OCI-LY7 (cell line): ENCODE data around the gene FHIT. TPM values are rescaled to one million over a fixed set of nuclear protein-coding genes. Genes with fewer than 3 reads are reported as not detected.

Experiments
- BruUV-seq: library from RNA; stranded (reverse); fragments of 400-500 nt; replicated peaks from 2 replicates; lab custom pipeline; 2021; lab: Mats Ljungman, UMichigan
- CTCF ChIA-PET: fragments of 300-600 bp; sonication (Branson Sonifier 250); formaldehyde crosslinking; loops from one replicate; lab custom pipeline; 2022; ENCODE audit warnings: antibody characterized with exemption; ENCODE audit not compliant: unreplicated experiment; lab: Charles Lee
- POLR2A ChIA-PET: fragments of 300-600 bp; sonication (Branson Sonifier 250); formaldehyde crosslinking; loops from one replicate; lab custom pipeline; 2022; ENCODE audit warnings: antibody characterized with exemption; lab: Charles Lee
- DNase-seq: peaks from one replicate; pipeline ENCODE4 v3.0.0-alpha.2; 2015; ENCODE audit warnings: low spot score
- H2AFZ ChIP-seq: fragments of 200-600 bp; sonication (generic), shearing (Covaris generic); 2 replicates; pipeline ENCODE4 v1.6.1; 2014; ENCODE audit warnings: mild to moderate bottlenecking, antibody characterized with exemption, low read length, moderate library complexity
- H3K27ac ChIP-seq: fragments of 200-600 bp; sonication (generic); 2 replicates; pipeline ENCODE4 v1.5.1; 2014; ENCODE audit warnings: mixed run types, low read depth, mild to moderate bottlenecking, moderate library complexity, low read length, inconsistent platforms; ENCODE audit not compliant: poor library complexity, severe bottlenecking
- H3K36me3 ChIP-seq: fragments of 200-600 bp; sonication (generic); 2 replicates; pipeline ENCODE4 v1.6.1; 2014; ENCODE audit warnings: mild to moderate bottlenecking, antibody characterized with exemption, low read length, moderate library complexity, mixed read lengths; ENCODE audit not compliant: insufficient read depth
- H3K4me1 ChIP-seq: fragments of 200-600 bp; sonication (generic); 2 replicates; pipeline ENCODE4 v1.5.1; 2014; ENCODE audit warnings: mild to moderate bottlenecking, low read length; ENCODE audit not compliant: insufficient read depth, poor library complexity, severe bottlenecking
- H3K4me2 ChIP-seq: fragments of 200-600 bp; sonication (generic); 2 replicates; pipeline ENCODE4 v1.6.1; 2014; ENCODE audit warnings: mild to moderate bottlenecking, low read length
- H3K4me3 ChIP-seq: fragments of 200-600 bp; sonication (generic); 2 replicates; pipeline ENCODE4 v1.5.1; 2014; ENCODE audit warnings: mild to moderate bottlenecking, low read depth, low read length; ENCODE audit not compliant: poor library complexity, severe bottlenecking
- H3K79me2 ChIP-seq: fragments of 200-600 bp; sonication (generic); 2 replicates; pipeline ENCODE4 v1.6.1; 2016; ENCODE audit warnings: low read depth, mild to moderate bottlenecking, low read length, moderate library complexity, mixed read lengths; ENCODE audit not compliant: insufficient read depth
- H3K9me2 ChIP-seq: fragments of 200-600 bp; sonication (generic); 2 replicates; pipeline ENCODE4 v1.6.1; 2016; ENCODE audit warnings: mild to moderate bottlenecking, low read length, mixed read lengths; ENCODE audit not compliant: insufficient read depth
- H3K9me3 ChIP-seq: fragments of 200-600 bp; sonication (generic); 2 replicates; pipeline ENCODE4 v1.6.1; 2014; ENCODE audit warnings: mild to moderate bottlenecking, mixed run types, low read length, mixed read lengths
- H4K20me1 ChIP-seq: fragments of 200-600 bp; sonication (generic); 2 replicates; pipeline ENCODE4 v1.6.1; 2014; ENCODE audit warnings: mild to moderate bottlenecking, antibody characterized with exemption, low read length, moderate library complexity, mixed read lengths; ENCODE audit not compliant: insufficient read depth
- EZH2phosphoT487 ChIP-seq: fragments of 200-600 bp; sonication (generic); IDR thresholded peaks from 2 replicates; pipeline ENCODE4 v1.6.1; 2018; ENCODE audit warnings: low read depth, borderline replicate concordance, mild to moderate bottlenecking, mixed run types, antibody characterized with exemption, low read length, moderate library complexity, mixed read lengths
- intact Hi-C: fragments of 100-400 bp; cut with micrococcal nuclease; formaldehyde crosslinking; loops from one replicate; pipeline ENCODE4 v1.10.0; 2022; ENCODE audit not compliant: unreplicated experiment
- total RNA-seq, 2 experiments: library from RNA; depleted of rRNA in 1 of 2; stranded (reverse); fragments of >200 nt in 1 of 2; shearing (Covaris generic) in 1 of 2; gene quantifications; 2 replicates each; pipeline ENCODE4 v1.2.3, GENCODE V29; 2014 to 2022
- TF ChIP-seq, protein P1 (sequence below): fragments of 200-600 bp; sonication (generic); conservative IDR thresholded peaks from 2 replicates; pipeline ENCODE4 v1.5.1; 2014; ENCODE audit warnings: mild to moderate bottlenecking, antibody characterized with exemption, low read length, moderate library complexity, mixed read lengths

The FHIT gene
- total RNA-seq, 2 experiments from 2014 or later: 5.0 to 10.9 TPM

DNA sequence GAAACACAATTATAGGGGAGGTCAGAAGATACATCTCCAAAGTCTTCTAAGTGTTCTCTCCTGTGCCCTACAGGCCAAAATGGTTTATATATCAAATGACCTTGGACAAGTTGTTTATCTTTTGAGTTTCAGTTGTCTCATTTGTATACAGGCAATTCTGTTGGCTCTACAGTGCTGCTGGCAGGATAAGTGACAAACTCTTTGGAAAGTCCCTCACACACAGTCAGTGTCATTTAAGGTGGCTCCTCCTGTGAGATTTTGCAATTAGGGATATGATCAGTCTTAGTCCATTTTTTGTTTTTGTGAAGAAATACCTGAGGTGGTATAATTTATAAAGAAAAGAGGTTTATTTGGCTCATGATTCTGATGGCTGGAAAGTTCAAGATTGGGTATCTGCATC, 1165.6 kb downstream of the FHIT start:
- Histone ChIP-seq H3K79me2 (no peaks in the 10 kb centered on the region), H3K27ac (no peak overlapping the region), H3K36me3 (peaks cover 21% of the 10 kb centered on the region), H3K9me2 (no peaks in the 10 kb centered on the region), H3K4me1 (peaks cover 24% of the 10 kb centered on the region), H3K4me3 (no peak overlapping the region), H2AFZ (no peak overlapping the region), H3K9me3 (peaks cover 39% of the 10 kb centered on the region; the same call in 1 of the 2 replicates), H4K20me1 (no peaks in the 10 kb centered on the region), H3K4me2 (no peak overlapping the region)
- ChIA-PET POLR2A (interaction anchor here (0.6 kb wide), 1 partner anchor 33 kb away, joined by 3 read pairs; no protein-coding TSS in a partner anchor), CTCF (no interaction called here)
- TF ChIP-seq, protein P1, sequence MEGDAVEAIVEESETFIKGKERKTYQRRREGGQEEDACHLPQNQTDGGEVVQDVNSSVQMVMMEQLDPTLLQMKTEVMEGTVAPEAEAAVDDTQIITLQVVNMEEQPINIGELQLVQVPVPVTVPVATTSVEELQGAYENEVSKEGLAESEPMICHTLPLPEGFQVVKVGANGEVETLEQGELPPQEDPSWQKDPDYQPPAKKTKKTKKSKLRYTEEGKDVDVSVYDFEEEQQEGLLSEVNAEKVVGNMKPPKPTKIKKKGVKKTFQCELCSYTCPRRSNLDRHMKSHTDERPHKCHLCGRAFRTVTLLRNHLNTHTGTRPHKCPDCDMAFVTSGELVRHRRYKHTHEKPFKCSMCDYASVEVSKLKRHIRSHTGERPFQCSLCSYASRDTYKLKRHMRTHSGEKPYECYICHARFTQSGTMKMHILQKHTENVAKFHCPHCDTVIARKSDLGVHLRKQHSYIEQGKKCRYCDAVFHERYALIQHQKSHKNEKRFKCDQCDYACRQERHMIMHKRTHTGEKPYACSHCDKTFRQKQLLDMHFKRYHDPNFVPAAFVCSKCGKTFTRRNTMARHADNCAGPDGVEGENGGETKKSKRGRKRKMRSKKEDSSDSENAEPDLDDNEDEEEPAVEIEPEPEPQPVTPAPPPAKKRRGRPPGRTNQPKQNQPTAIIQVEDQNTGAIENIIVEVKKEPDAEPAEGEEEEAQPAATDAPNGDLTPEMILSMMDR: no peak
- TF ChIP-seq EZH2phosphoT487: no peak
- DNase-seq: no peak
- no TSS peak for BruUV-seq
- intact Hi-C loops: loop anchor here (10.0 kb wide), 1 partner anchor 1651 kb away; the partner anchor contains the start of gene PDHB

DNA sequence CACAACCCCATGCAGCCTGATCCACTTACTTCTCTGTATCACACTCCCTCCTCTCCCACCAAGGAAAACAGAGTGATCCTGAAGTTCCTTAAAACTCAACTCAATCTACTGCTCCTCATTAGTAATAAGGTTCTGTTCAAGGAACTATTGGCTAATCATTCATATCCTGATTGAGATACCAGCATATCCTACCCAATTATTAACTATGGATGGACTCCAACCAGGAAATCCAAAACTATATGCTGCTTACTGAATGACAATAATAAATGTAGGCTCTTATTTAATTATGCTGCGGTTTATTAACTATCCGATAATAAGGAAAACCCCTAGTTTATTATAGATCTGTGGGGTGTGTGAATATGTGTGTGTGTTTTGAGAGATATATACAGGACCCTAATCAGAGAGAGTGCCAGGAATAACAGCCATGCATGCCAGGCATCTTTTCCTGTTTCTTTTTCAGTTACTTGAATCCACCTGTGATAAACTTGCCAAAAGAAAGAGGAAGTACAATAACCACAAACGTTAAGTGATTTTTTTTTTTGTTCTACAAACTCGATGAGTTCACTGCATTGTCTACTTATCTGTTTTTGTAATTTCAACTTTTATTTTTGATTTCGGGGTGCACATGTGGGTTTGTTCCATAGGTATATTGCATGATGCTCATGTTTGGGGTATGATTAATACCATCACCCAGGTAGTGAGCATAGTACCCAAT, 1169.7 kb downstream of the FHIT start:
- DNase-seq: peak; percentile 78
- intact Hi-C loops: loop anchor here (2.0 to 10.0 kb wide), 4 partner anchors 166 to 1647 kb away; partner anchors contain the start of genes FHIT and PDHB
- BruUV-seq: no TSS peak
- CTCF ChIA-PET: no interaction called here
- Histone ChIP-seq H4K20me1 (no peaks in the 10 kb centered on the region), H3K79me2 (peaks cover 15% of the 10 kb centered on the region; the same call in 1 of the 2 replicates), H3K9me2 (no peaks in the 10 kb centered on the region), H3K4me2 (peak overlapping the region; percentile 88), H3K4me3 (peak overlapping the region; percentile 67), H3K36me3 (peaks cover 21% of the 10 kb centered on the region), H3K4me1 (peaks cover 65% of the 10 kb centered on the region), H2AFZ (peak overlapping the region; percentile 87), H3K27ac (peak overlapping the region; percentile 96), H3K9me3 (peaks cover 38% of the 10 kb centered on the region; the same call in 1 of the 2 replicates)
- POLR2A ChIA-PET: interaction anchor here (1.7 kb wide), 1 partner anchor 14 kb away, joined by 5 read pairs; no protein-coding TSS in a partner anchor
- TF ChIP-seq EZH2phosphoT487: no peak
- TF ChIP-seq, protein P1: no peak
